ENCODE measurements around the gene CHAF1A.
A peak's percentile ranks its signal among the peaks of the same experiment; 100 is the strongest.

Gene CHAF1A

GRCh38 chr19:4372165-4373012 is 30.1 kb upstream of the CHAF1A start:
- H3K4me3 ChIP-seq, result no peak overlapping the region
- H3K27ac ChIP-seq, result peak overlapping the region; percentile 84 to 97
- peak in 1 of 2 donors; percentile 66 for DNase-seq
- no peak for TF ChIP-seq CTCF (IDR thresholded peaks at IDR 0.05)
- intact Hi-C loops (cut with DNase I; ENCODE audit: low total_unique reads), result no loop called here
- no peaks in the 10 kb centered on the region for H3K27me3 ChIP-seq
- H3K9me3 ChIP-seq, result no peaks in the 10 kb centered on the region
- no peaks in the 10 kb centered on the region for H3K36me3 ChIP-seq
- H3K4me1 ChIP-seq, result peaks cover 23 to 100% (median 94%) of the 10 kb centered on the region in 4 donors

- Histone ChIP-seq H3K36me3 (no peaks in the 10 kb centered on the region), H3K27me3 (no peaks in the 10 kb centered on the region), H3K27ac (peak overlapping the region; percentile 84 to 97), H3K9me3 (no peaks in the 10 kb centered on the region), H3K4me1 (peaks cover 23 to 100% (median 93%) of the 10 kb centered on the region in 4 donors), H3K4me3 (no peak overlapping the region)
- peak in 1 of 2 donors; percentile 64 for DNase-seq
- TF ChIP-seq CTCF (IDR thresholded peaks at IDR 0.05), result no peak
- intact Hi-C loops (cut with DNase I; ENCODE audit: low total_unique reads), result no loop called here
These were observed 29.4 kb upstream of the CHAF1A start for GRCh38 chr19:4373013-4373367.

GRCh38 chr19:4373601-4374497 is 28.6 kb upstream of the CHAF1A start:
- peak overlapping the region in 1 of 2 donors; percentile 12 for H3K4me3 ChIP-seq

GRCh38 chr19:4374498-4375163 is 27.8 kb upstream of the CHAF1A start:
- H3K27me3 ChIP-seq, result no peaks in the 10 kb centered on the region
- peak overlapping the region in 1 of 2 donors; percentile 0 for H3K4me3 ChIP-seq

More at GRCh38 chr19:4373601-4374497, 28.6 kb upstream of the CHAF1A start:
- H3K4me1 ChIP-seq, result peaks cover 23 to 94% (median 87%) of the 10 kb centered on the region in 4 donors
- TF ChIP-seq CTCF (IDR thresholded peaks at IDR 0.05), result no peak
- peak; percentile 74 to 91 for DNase-seq
- H3K27ac ChIP-seq, result peak overlapping the region; percentile 84 to 97
- H3K36me3 ChIP-seq, result no peaks in the 10 kb centered on the region
- intact Hi-C loops (cut with DNase I; ENCODE audit: low total_unique reads), result loop anchor here (2.0 kb wide), 1 partner anchor 27 kb away; the partner anchor contains the start of gene SH3GL1
- no peaks in the 10 kb centered on the region for H3K27me3 ChIP-seq
- H3K9me3 ChIP-seq, result no peaks in the 10 kb centered on the region

More at GRCh38 chr19:4374498-4375163, 27.8 kb upstream of the CHAF1A start:
- Histone ChIP-seq H3K27ac (peak overlapping the region; percentile 84 to 97), H3K4me1 (peaks cover 23 to 94% (median 82%) of the 10 kb centered on the region in 4 donors), H3K36me3 (no peaks in the 10 kb centered on the region), H3K9me3 (no peaks in the 10 kb centered on the region)
- intact Hi-C loops (cut with DNase I; ENCODE audit: low total_unique reads), result loop anchor here (2.0 kb wide), 1 partner anchor 26 kb away; the partner anchor contains the start of gene SH3GL1
- peak; percentile 88 to 96 for DNase-seq
- TF ChIP-seq CTCF (IDR thresholded peaks at IDR 0.05), result no peak
